Heart right ventricle (tissue), 16 donors: Measurements from ENCODE around the gene C2CD4A. TPM values are rescaled to one million over a fixed set of nuclear protein-coding genes. Genes with fewer than 3 reads are reported as not detected.
"Not testable (repeated sequence)": the region's sequence is repeated elsewhere in the genome, so short reads cannot be mapped to it uniquely, and the experiment has no call there.

ENCODE experiments used
- ATAC-seq, 8 donors: fragments of 200-7000 bp; cut with Tn5 transposase; one replicate each; pipeline ENCODE4 v1.9.1; 2020; ENCODE audit warnings: mild to moderate bottlenecking in 8 of 8, moderate library complexity in 8 of 8, moderate number of reproducible peaks in 1 of 8
- DNase-seq, 2 donors: peaks; one replicate each; pipeline ENCODE4 v3.0.0-alpha.2; 2020
- H3K27ac ChIP-seq, 10 donors: fragments of 200-600 bp; sonication (generic) in 2 of 10; one replicate each; pipeline versions ENCODE4 v1.5.0 to v1.8.0; 2020 to 2022; ENCODE audit warnings: mild to moderate bottlenecking in 3 of 10
- H3K27me3 ChIP-seq, 7 donors: fragments of 200-600 bp; one replicate each; pipeline ENCODE4 v1.8.0; 2021 to 2022; ENCODE audit warnings: mild to moderate bottlenecking in 2 of 7
- H3K36me3 ChIP-seq, 9 donors: fragments of 200-600 bp; sonication (generic) in 1 of 9; one replicate each; pipeline versions ENCODE4 v1.5.0 to v1.8.0; 2020 to 2022; ENCODE audit warnings: mild to moderate bottlenecking in 2 of 9
- H3K4me1 ChIP-seq, 9 donors: fragments of 200-600 bp; sonication (generic) in 1 of 9; one replicate each; pipeline versions ENCODE4 v1.5.0 to v1.8.0; 2020 to 2022; ENCODE audit warnings: mild to moderate bottlenecking in 4 of 9
- H3K4me3 ChIP-seq, 10 donors: fragments of 200-600 bp; sonication (generic) in 2 of 10; one replicate each; pipeline versions ENCODE4 v1.5.0 to v1.8.0; 2020 to 2022; ENCODE audit warnings: mild to moderate bottlenecking in 7 of 10, moderate library complexity in 2 of 10
- H3K9me3 ChIP-seq, 11 donors: fragments of 200-600 bp in 10 of 11; sonication (generic) in 2 of 11; one replicate each; pipeline versions ENCODE4 v1.5.0 to v1.8.0; 2013 to 2022; ENCODE audit warnings: mild to moderate bottlenecking in 2 of 11, control low read depth in 1 of 11, moderate library complexity in 1 of 11
- WGBS, 2 donors: extraction: QIAGEN DNeasy Blood & Tissue Kit; methylation state at CpG; one replicate each; pipeline ENCODE4 v1.1.7; 2013; ENCODE audit warnings: inconsistent platforms in 1 of 2; 5-methylcytosine and 5-hydroxymethylcytosine counted together
- intact Hi-C, 10 donors: fragments of 100-400 bp; cut with DNase I; formaldehyde crosslinking; loops; one replicate each; pipeline versions ENCODE4 v1.11.1 to v1.14.2; 2022
- polyA plus RNA-seq, 2 donors: library from polyadenylated mRNA; stranded (reverse); fragments of 200-250 nt; gene quantifications; one replicate each; pipeline ENCODE4 v1.2.3, GENCODE V29; 2013
- total RNA-seq, 10 donors: library from RNA; stranded (reverse); fragmentation: NEBNext Ultra II Directional in 3 of 10; extraction: Animal tissue kit (Norgen Biotek cat#: 25700) in 3 of 10; gene quantifications; one replicate each; pipeline versions ENCODE4 v1.2.1 to v1.2.4, GENCODE V29; 2021 to 2023
- TF ChIP-seq, protein P1 (sequence below), 9 donors: fragments of 200-600 bp; sonication (generic) in 2 of 9; IDR thresholded peaks; one replicate each; pipeline versions ENCODE4 v1.5.0 to v1.8.0; 2021 to 2022; ENCODE audit warnings: antibody characterized with exemption in 9 of 9, mild to moderate bottlenecking in 5 of 9, moderate library complexity in 1 of 9
- donor health status: Arrhythmogenic right ventricular cardiomyopathy.
- donor health status: ischemic (EF 13 %, LVEDD 7.1; RV severe dilation, severe dysfunction).
- donor health status: healthy with polysubstance abuse.
- donor health status: DM: no; HTN: yes; CAD: no.
- donor health status: DM: no; HTN: no; CAD: no.
- donor health status: ischemic (EF 25% LVEDD 6.9; RV normal size, moderate dysfunction).
- donor health status: ischemic (EF 25% LVEDD 5.7; RV mildly dilated, moderate dysfunction).
- donor health status: healthy.
- donor health status: DM: yes; HTN: yes; CAD: no.
- donor health status: Ischemic cardiomyopathy.
- donor health status: ischemic (EF 35%, LVEDD 5.7; RV mildly dilated, moderate dysfunction).
- donor health status: nonischemic (EF 11% LVEDD 7.7; RV severe dilation, severe dysfunction).
- donor health status: DM: yes; HTN: yes; CAD: no.
- donor health status: PGD.
- donor health status: ischemic (EF 29% LVEDD 5.4; RV normal size, mild dysfunction).
- donor health status: nonischemic (EF 23%, LVEDD 6.1; RV moderate dilation, normal function).

C2CD4A gene
- total and polyA plus RNA-seq, 12 donors = 0.01 to 0.25 TPM; not detected in 10

- TF ChIP-seq, protein P1, sequence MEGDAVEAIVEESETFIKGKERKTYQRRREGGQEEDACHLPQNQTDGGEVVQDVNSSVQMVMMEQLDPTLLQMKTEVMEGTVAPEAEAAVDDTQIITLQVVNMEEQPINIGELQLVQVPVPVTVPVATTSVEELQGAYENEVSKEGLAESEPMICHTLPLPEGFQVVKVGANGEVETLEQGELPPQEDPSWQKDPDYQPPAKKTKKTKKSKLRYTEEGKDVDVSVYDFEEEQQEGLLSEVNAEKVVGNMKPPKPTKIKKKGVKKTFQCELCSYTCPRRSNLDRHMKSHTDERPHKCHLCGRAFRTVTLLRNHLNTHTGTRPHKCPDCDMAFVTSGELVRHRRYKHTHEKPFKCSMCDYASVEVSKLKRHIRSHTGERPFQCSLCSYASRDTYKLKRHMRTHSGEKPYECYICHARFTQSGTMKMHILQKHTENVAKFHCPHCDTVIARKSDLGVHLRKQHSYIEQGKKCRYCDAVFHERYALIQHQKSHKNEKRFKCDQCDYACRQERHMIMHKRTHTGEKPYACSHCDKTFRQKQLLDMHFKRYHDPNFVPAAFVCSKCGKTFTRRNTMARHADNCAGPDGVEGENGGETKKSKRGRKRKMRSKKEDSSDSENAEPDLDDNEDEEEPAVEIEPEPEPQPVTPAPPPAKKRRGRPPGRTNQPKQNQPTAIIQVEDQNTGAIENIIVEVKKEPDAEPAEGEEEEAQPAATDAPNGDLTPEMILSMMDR (IDR thresholded peaks at IDR 0.05) = no peak
- intact Hi-C loops = no loop called here
- H3K36me3 ChIP-seq = peaks cover 0 to 24% (median 5%) of the 10 kb centered on the region in 9 donors
- DNase-seq = no peak
- H3K4me3 ChIP-seq = peak overlapping the region in 2 of 10 donors; percentile 8 to 20
- H3K27ac ChIP-seq = peak overlapping the region in 3 of 10 donors; percentile 9 to 29 (median 19)
- H3K9me3 ChIP-seq = peaks cover 0 to 3% (median 0%) of the 10 kb centered on the region in 11 donors
- WGBS, 2 donors = 62 to 63% methylated on average over 5 of the region's 5 CpGs
- H3K4me1 ChIP-seq = peaks cover 0 to 38% (median 18%) of the 10 kb centered on the region in 9 donors
- H3K27me3 ChIP-seq = no peaks in the 10 kb centered on the region
- peak in 1 of 8 donors; percentile 30 for ATAC-seq
Measured at GRCh38 chr15:62046078-62046743, 20.6 kb upstream of the C2CD4A start.

DNA sequence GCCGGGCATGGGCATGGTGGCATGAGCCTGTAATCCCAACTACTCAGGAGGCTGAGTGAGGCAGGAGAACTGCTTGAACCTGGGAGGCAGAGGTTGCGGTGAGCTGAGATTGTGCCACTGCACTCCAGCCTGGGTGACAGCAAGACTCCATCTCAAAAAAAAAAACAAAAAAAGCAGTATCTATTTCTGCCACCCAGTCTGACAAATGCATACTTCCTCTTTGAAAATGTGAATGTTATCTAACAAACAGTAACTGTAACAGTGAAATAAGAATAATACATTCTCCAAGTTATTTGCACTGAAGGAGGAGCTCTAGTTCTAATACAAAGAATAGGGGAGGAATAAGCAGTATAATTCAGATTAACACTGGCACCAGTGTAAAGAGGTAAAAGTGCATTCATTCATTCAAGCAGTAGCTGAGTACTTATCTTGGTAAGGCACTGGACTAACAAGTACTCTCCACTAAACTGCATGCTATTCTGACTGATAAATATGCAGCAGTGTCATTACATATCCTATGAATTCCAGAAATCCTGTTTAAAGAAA, 19.4 kb upstream of the C2CD4A start:
- TF ChIP-seq, protein P1 (IDR thresholded peaks at IDR 0.05) = no peak
- WGBS, 2 donors = 91 to 95% methylated on average over 2 of the region's 2 CpGs
- Histone ChIP-seq H3K9me3 (peaks cover 0 to 3% (median 0%) of the 10 kb centered on the region in 11 donors), H3K36me3 (peaks cover 0 to 15% (median 0%) of the 10 kb centered on the region in 9 donors), H3K4me3 (no peak overlapping the region), H3K27ac (no peak overlapping the region), H3K27me3 (no peaks in the 10 kb centered on the region), H3K4me1 (peaks cover 0 to 49% (median 27%) of the 10 kb centered on the region in 9 donors)
- no peak for ATAC-seq
- DNase-seq = no peak
- intact Hi-C loops = no loop called here

GRCh38 chr15:62048254-62048653, 18.5 kb upstream of the C2CD4A start:
- 86 to 89% methylated on average over 4 of the region's 4 CpGs for WGBS, 2 donors

GRCh38 chr15:62050115-62050514, 16.7 kb upstream of the C2CD4A start:
- TF ChIP-seq, protein P1 (IDR thresholded peaks at IDR 0.05) = no peak
- WGBS, 2 donors = 75 to 80% methylated on average over 1 of the region's 1 CpG
- intact Hi-C loops = no loop called here
- DNase-seq (no peak), ATAC-seq (no peak)
- no peaks in the 10 kb centered on the region for H3K36me3 ChIP-seq
- H3K4me3 ChIP-seq = no peak overlapping the region
- H3K27ac ChIP-seq = peak overlapping the region in 1 of 10 donors; percentile 2
- H3K9me3 ChIP-seq = peaks cover 0 to 3% (median 0%) of the 10 kb centered on the region in 11 donors
- H3K27me3 ChIP-seq = no peaks in the 10 kb centered on the region
- peaks cover 0 to 67% (median 38%) of the 10 kb centered on the region in 9 donors for H3K4me1 ChIP-seq

More at GRCh38 chr15:62048254-62048653, 18.5 kb upstream of the C2CD4A start:
- H3K36me3 ChIP-seq, H3K27me3 ChIP-seq, ATAC-seq, H3K9me3 ChIP-seq, intact Hi-C loops, H3K4me3 ChIP-seq, DNase-seq, H3K27ac ChIP-seq: not testable (repeated sequence)
- H3K4me1 ChIP-seq = peaks cover 0 to 58% (median 30%) of the 10 kb centered on the region in 9 donors

DNA sequence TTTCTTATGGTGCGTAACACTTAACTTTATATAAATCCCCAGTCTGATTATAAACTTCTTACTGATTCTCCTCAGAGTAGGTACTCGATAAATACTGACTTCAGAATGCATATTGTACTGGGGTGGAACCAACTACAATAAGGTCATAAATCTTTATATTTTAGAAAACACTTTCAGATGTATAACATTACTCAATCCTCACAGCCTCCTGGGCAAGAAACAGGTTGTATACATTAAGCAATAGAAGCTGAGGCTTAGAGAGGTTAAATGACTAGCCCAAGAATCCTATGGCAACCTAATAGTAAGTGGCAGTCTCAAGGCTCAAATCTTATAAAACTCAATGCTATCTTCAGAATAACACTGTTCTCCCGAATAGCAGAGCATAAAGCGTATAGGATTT, 15.6 kb upstream of the C2CD4A start:
- ATAC-seq (no peak), DNase-seq (no peak)
- Histone ChIP-seq H3K9me3 (peaks cover 0 to 3% (median 0%) of the 10 kb centered on the region in 11 donors), H3K4me3 (no peak overlapping the region), H3K36me3 (no peaks in the 10 kb centered on the region), H3K4me1 (peaks cover 0 to 64% (median 34%) of the 10 kb centered on the region in 9 donors), H3K27ac (peak overlapping the region in 1 of 10 donors; percentile 35), H3K27me3 (no peaks in the 10 kb centered on the region)
- intact Hi-C loops = no loop called here
- 95 to 96% methylated on average over 4 of the region's 4 CpGs for WGBS, 2 donors
- TF ChIP-seq, protein P1 (IDR thresholded peaks at IDR 0.05) = no peak
